HG03025 (cell line): ENCODE data around the gene CTSZ.
"Not testable (repeated sequence)": the region's sequence is repeated elsewhere in the genome, so short reads cannot be mapped to it uniquely, and the experiment has no call there.

ENCODE experiments used
- ATAC-seq: cut with Tn5 transposase; IDR thresholded peaks from one replicate; pipeline ENCODE4 v1.9.1; 2021; ENCODE audit warnings: mild to moderate bottlenecking, moderate library complexity; ENCODE audit not compliant: unreplicated experiment, low FRiP score

Gene CTSZ

GRCh38 chr20:58950603-58951002 is 56.5 kb downstream of the CTSZ start:
- ATAC-seq: no peak

GRCh38 chr20:58947797-58948388 is 59.2 kb downstream of the CTSZ start:
- ATAC-seq: not testable (repeated sequence)

- ATAC-seq: no peak
Observed at GRCh38 chr20:58945965-58946631, 61.0 kb downstream of the CTSZ start.
